Measurements from ENCODE around the gene RNF214. TPM values are rescaled to one million over a fixed set of nuclear protein-coding genes. Genes with fewer than 3 reads are reported as not detected.

RNF214 gene
- total RNA-seq, 1 donor from 2014 or later = 28.9 TPM

GRCh38 chr11:117218133-117218915 lies 14.1 kb upstream of the RNF214 start:
- Histone ChIP-seq H3K4me3 (no peak overlapping the region), H3K27ac (peak overlapping the region; percentile 55), H3K36me3 (peaks cover 99% of the 10 kb centered on the region), H3K9me3 (no peaks in the 10 kb centered on the region), H3K27me3 (ENCODE audit: low read depth) (no peaks in the 10 kb centered on the region), H3K4me1 (peaks cover 45% of the 10 kb centered on the region)
- ATAC-seq = no peak
- TF ChIP-seq CTCF (IDR thresholded peaks at IDR 0.05) = no peak
- intact Hi-C loops (cut with DNase I) = no loop called here
- peak; percentile 14 for DNase-seq

- Histone ChIP-seq H3K36me3 (peaks cover 100% of the 10 kb centered on the region), H3K27me3 (ENCODE audit: low read depth) (no peaks in the 10 kb centered on the region), H3K4me3 (no peak overlapping the region), H3K9me3 (no peaks in the 10 kb centered on the region), H3K27ac (no peak overlapping the region), H3K4me1 (peaks cover 45% of the 10 kb centered on the region)
- intact Hi-C loops (cut with DNase I) = no loop called here
- ATAC-seq (no peak), DNase-seq (no peak)
- no peak for TF ChIP-seq CTCF (IDR thresholded peaks at IDR 0.05)
These were observed 13.5 kb upstream of the RNF214 start for GRCh38 chr11:117219001-117219400.

GRCh38 chr11:117219455-117219854 lies 13.0 kb upstream of the RNF214 start:
- no peak overlapping the region for H3K27ac ChIP-seq
- intact Hi-C loops (cut with DNase I) = no loop called here
- peaks cover 100% of the 10 kb centered on the region for H3K36me3 ChIP-seq
- no peak overlapping the region for H3K4me3 ChIP-seq
- H3K9me3 ChIP-seq = no peaks in the 10 kb centered on the region
- H3K4me1 ChIP-seq = peaks cover 45% of the 10 kb centered on the region
- TF ChIP-seq CTCF (IDR thresholded peaks at IDR 0.05) = no peak
- no peak for DNase-seq
- no peaks in the 10 kb centered on the region for H3K27me3 ChIP-seq (ENCODE audit: low read depth)
- no peak for ATAC-seq

- TF ChIP-seq CTCF (IDR thresholded peaks at IDR 0.05) = no peak
- ATAC-seq (no peak), DNase-seq (no peak)
- Histone ChIP-seq H3K27ac (peak overlapping the region; percentile 64), H3K4me1 (peaks cover 45% of the 10 kb centered on the region), H3K4me3 (no peak overlapping the region), H3K36me3 (peaks cover 97% of the 10 kb centered on the region), H3K9me3 (no peaks in the 10 kb centered on the region), H3K27me3 (ENCODE audit: low read depth) (no peaks in the 10 kb centered on the region)
- intact Hi-C loops (cut with DNase I) = no loop called here
These were observed 12.5 kb upstream of the RNF214 start for GRCh38 chr11:117219995-117220394.

- intact Hi-C loops (cut with DNase I) = no loop called here
- Histone ChIP-seq H3K9me3 (no peaks in the 10 kb centered on the region), H3K27ac (peak overlapping the region; percentile 64), H3K4me3 (no peak overlapping the region), H3K27me3 (ENCODE audit: low read depth) (no peaks in the 10 kb centered on the region), H3K4me1 (peaks cover 45% of the 10 kb centered on the region), H3K36me3 (peaks cover 97% of the 10 kb centered on the region)
- no peak for DNase-seq
- no peak for TF ChIP-seq CTCF (IDR thresholded peaks at IDR 0.05)
- peak; percentile 25 to 31 for ATAC-seq
These were observed 11.9 kb upstream of the RNF214 start for GRCh38 chr11:117220568-117220967.

All from lower lobe of right lung (tissue), 2 donors.